ENCODE measurements around the gene ZSCAN10. TPM values are rescaled to one million over a fixed set of nuclear protein-coding genes. Genes with fewer than 3 reads are reported as not detected.
A peak's percentile ranks its signal among the peaks of the same experiment; 100 is the strongest.
"Not testable (repeated sequence)": the region's sequence is repeated elsewhere in the genome, so short reads cannot be mapped to it uniquely, and the experiment has no call there.

Gene ZSCAN10
- total and polyA plus RNA-seq, 8 donors, result not detected

DNA sequence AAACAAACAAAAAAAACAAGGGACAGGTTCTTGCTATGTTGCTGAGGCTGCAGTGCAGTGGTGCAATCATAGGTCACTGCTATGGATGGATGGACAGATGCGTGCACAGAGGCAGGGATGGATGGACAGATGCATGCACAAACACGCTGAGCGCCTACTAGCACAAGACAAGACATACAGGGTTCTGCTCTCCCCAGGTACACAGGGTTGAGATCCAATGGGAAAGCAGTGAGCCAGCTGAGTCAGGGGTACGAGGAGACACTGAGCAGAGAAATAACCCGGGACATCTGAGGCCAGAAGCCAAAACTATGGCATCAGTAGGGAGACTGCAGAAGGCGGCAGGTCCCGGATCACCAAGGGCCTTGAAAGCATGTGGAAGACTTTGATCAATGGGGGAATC lies 27.4 kb downstream of the ZSCAN10 start:
- intact Hi-C loops (cut with DNase I; ENCODE audit: low total_unique reads), result no loop called here

GRCh38 chr16:3070608-3071111 lies 28.4 kb downstream of the ZSCAN10 start:
- intact Hi-C loops (cut with DNase I; ENCODE audit: low total_unique reads), result no loop called here
- Histone ChIP-seq H3K27ac (no peak overlapping the region), H3K27me3 (peaks cover 0 to 12% (median 0%) of the 10 kb centered on the region in 3 donors), H3K4me3 (no peak overlapping the region), H3K9me3 (no peaks in the 10 kb centered on the region), H3K36me3 (peaks cover 0 to 10% (median 2%) of the 10 kb centered on the region in 4 donors), H3K4me1 (peaks cover 5 to 39% (median 9%) of the 10 kb centered on the region in 4 donors)
- WGBS, 5 donors, result 83 to 93% (median 89%) methylated on average over 8 to 9 of the region's 9 CpGs
- TF ChIP-seq POLR2AphosphoS5 (IDR thresholded peaks at IDR 0.05) (no peak), EP300 (IDR thresholded peaks at IDR 0.05) (no peak), CTCF (IDR thresholded peaks at IDR 0.05) (no peak), POLR2A (IDR thresholded peaks at IDR 0.05) (no peak)
- no peak for DNase-seq

More for the DNA sequence above, 27.4 kb downstream of the ZSCAN10 start:
- no peak overlapping the region for H3K27ac ChIP-seq
- H3K4me3 ChIP-seq, result no peak overlapping the region
- no peak for DNase-seq
- H3K4me1 ChIP-seq, result peaks cover 0 to 31% (median 11%) of the 10 kb centered on the region in 4 donors
- TF ChIP-seq EP300 (IDR thresholded peaks at IDR 0.05) (no peak), CTCF (IDR thresholded peaks at IDR 0.05) (no peak), POLR2A (IDR thresholded peaks at IDR 0.05) (no peak), POLR2AphosphoS5 (IDR thresholded peaks at IDR 0.05) (no peak)
- 83 to 92% (median 86%) methylated on average over 7 of the region's 7 CpGs for WGBS, 5 donors
- H3K27me3 ChIP-seq, result peaks cover 0 to 12% (median 0%) of the 10 kb centered on the region in 3 donors
- H3K9me3 ChIP-seq, result no peaks in the 10 kb centered on the region
- peaks cover 0 to 10% (median 2%) of the 10 kb centered on the region in 4 donors for H3K36me3 ChIP-seq

GRCh38 chr16:3069146-3069545 lies 29.9 kb downstream of the ZSCAN10 start:
- H3K27me3 ChIP-seq; H3K4me3 ChIP-seq; intact Hi-C loops (cut with DNase I; ENCODE audit: low total_unique reads); H3K9me3 ChIP-seq; DNase-seq; H3K27ac ChIP-seq: not testable (repeated sequence)
- peaks cover 6 to 44% (median 17%) of the 10 kb centered on the region in 4 donors for H3K4me1 ChIP-seq
- WGBS, 5 donors, result 80 to 90% (median 85%) methylated on average over 8 to 10 of the region's 11 CpGs
- peaks cover 0 to 10% (median 2%) of the 10 kb centered on the region in 4 donors for H3K36me3 ChIP-seq

DNA sequence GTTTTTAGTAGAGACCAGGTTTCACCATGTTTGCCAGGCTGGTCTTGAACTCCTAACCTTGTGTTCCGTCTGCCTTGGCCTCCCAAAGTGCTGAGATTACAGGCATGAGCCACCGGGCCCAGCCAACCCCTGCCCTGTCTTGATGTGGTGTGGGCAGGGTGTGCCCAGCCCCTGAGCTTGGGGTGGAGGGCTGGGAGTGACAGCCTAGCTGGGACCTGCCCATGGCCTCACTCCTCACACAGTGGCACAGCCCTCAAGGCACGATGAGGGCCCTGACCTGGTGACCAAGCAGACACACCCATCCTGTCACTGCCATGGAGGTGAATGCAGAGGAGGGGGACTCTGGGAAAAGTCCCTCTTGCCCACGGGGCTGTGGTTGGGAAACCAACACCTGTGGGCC lies 30.6 kb downstream of the ZSCAN10 start:
- intact Hi-C loops (cut with DNase I; ENCODE audit: low total_unique reads), result no loop called here
- H3K4me3 ChIP-seq, result peak overlapping the region in 1 of 4 donors; percentile 50
- TF ChIP-seq CTCF (IDR thresholded peaks at IDR 0.05), result no peak
- TF ChIP-seq POLR2AphosphoS5 (IDR thresholded peaks at IDR 0.05), result no peak
- TF ChIP-seq EP300 (IDR thresholded peaks at IDR 0.05), result no peak
- TF ChIP-seq POLR2A (IDR thresholded peaks at IDR 0.05), result no peak
- peak in 1 of 2 donors; percentile 32 for DNase-seq
- peak overlapping the region in 1 of 5 donors; percentile 29 for H3K27ac ChIP-seq
- 30 to 53% (median 49%) methylated on average over 3 to 4 of the region's 4 CpGs for WGBS, 5 donors
- H3K4me1 ChIP-seq, result peaks cover 6 to 37% (median 17%) of the 10 kb centered on the region in 4 donors
- H3K36me3 ChIP-seq, result peaks cover 0 to 10% (median 2%) of the 10 kb centered on the region in 4 donors
- no peaks in the 10 kb centered on the region for H3K9me3 ChIP-seq
- H3K27me3 ChIP-seq, result peaks cover 0 to under 1% (median 0%) of the 10 kb centered on the region in 3 donors

GRCh38 chr16:3066440-3066748 lies 32.7 kb downstream of the ZSCAN10 start:
- Histone ChIP-seq H3K9me3 (no peaks in the 10 kb centered on the region), H3K36me3 (peaks cover 0 to 10% (median 2%) of the 10 kb centered on the region in 4 donors), H3K27me3 (no peaks in the 10 kb centered on the region), H3K4me3 (peak overlapping the region; percentile 18 to 50 (median 39)), H3K27ac (peak overlapping the region in 4 of 5 donors; percentile 61 to 76 (median 74)), H3K4me1 (peaks cover 6 to 35% (median 17%) of the 10 kb centered on the region in 4 donors)
- intact Hi-C loops (cut with DNase I; ENCODE audit: low total_unique reads), result no loop called here
- TF ChIP-seq EP300 (IDR thresholded peaks at IDR 0.05) (no peak), POLR2AphosphoS5 (IDR thresholded peaks at IDR 0.05) (no peak), CTCF (IDR thresholded peaks at IDR 0.05) (no peak), POLR2A (IDR thresholded peaks at IDR 0.05) (no peak)
- 80 to 98% (median 86%) methylated on average over 7 of the region's 7 CpGs for WGBS, 5 donors
- DNase-seq, result no peak
